CD14-positive monocyte (primary cell): ENCODE data around the gene IZUMO4. TPM values are rescaled to one million over a fixed set of nuclear protein-coding genes. Genes with fewer than 3 reads are reported as not detected.

Experiments
- DNase-seq, 3 donors: peaks; one replicate each; pipeline ENCODE4 v3.0.0-alpha.2; 2011 to 2022
- H2AFZ ChIP-seq: 2 replicates; pipeline ENCODE4 v1.6.0; 2012; ENCODE audit warnings: mild to moderate bottlenecking, low read depth, low read length, inconsistent platforms; ENCODE audit not compliant: insufficient read depth, poor library complexity, severe bottlenecking
- H3K27ac ChIP-seq, 2 donors: 1 replicate in 1 of 2; 2 replicates in 1 of 2; pipeline ENCODE4 v1.5.1; 2012 to 2013; ENCODE audit warnings: low read length in 2 of 2, control low read depth in 1 of 2, inconsistent platforms in 1 of 2, low read depth in 1 of 2, mild to moderate bottlenecking in 1 of 2
- H3K27me3 ChIP-seq, 2 donors: one replicate each; pipeline versions ENCODE4 v1.6.0 to v1.6.1; 2011 to 2013; ENCODE audit warnings: low read length in 2 of 2; ENCODE audit not compliant: control insufficient read depth in 2 of 2, insufficient read depth in 2 of 2
- H3K36me3 ChIP-seq, 2 donors: replicated peaks in 1 of 2; 1 replicate in 1 of 2; 2 replicates in 1 of 2; pipeline versions ENCODE4 v1.5.1 to v1.6.1; 2012 to 2013; ENCODE audit warnings: low read length in 2 of 2, control low read depth in 1 of 2, inconsistent platforms in 1 of 2, mild to moderate bottlenecking in 1 of 2; ENCODE audit not compliant: insufficient read depth in 2 of 2, control insufficient read depth in 1 of 2
- H3K4me1 ChIP-seq, 2 donors: 1 replicate in 1 of 2; 2 replicates in 1 of 2; pipeline versions ENCODE4 v1.5.1 to v1.6.1; 2012 to 2013; ENCODE audit warnings: low read length in 2 of 2, control low read depth in 1 of 2, inconsistent platforms in 1 of 2, mild to moderate bottlenecking in 1 of 2, moderate library complexity in 1 of 2; ENCODE audit not compliant: insufficient read depth in 2 of 2, control insufficient read depth in 1 of 2
- H3K4me2 ChIP-seq: replicated peaks from 2 replicates; pipeline ENCODE3; 2012; ENCODE audit warnings: low read length, moderate library complexity, mild to moderate bottlenecking; ENCODE audit not compliant: poor library complexity, severe bottlenecking; ENCODE audit errors: extremely low read depth
- H3K4me3 ChIP-seq, 3 experiments: fragments of 200-600 bp in 1 of 3; sonication (generic) in 1 of 3; replicated peaks in 1 of 3; 1 replicate in 2 of 3; 2 replicates in 1 of 3; pipeline ENCODE4 v1.5.1; 2011 to 2013; ENCODE audit warnings: low read length in 3 of 3, mild to moderate bottlenecking in 3 of 3, control low read depth in 2 of 3, low read depth in 2 of 3, inconsistent platforms in 1 of 3, moderate library complexity in 1 of 3
- H3K79me2 ChIP-seq: 2 replicates; pipeline ENCODE4 v1.6.0; 2012; ENCODE audit warnings: mild to moderate bottlenecking, control low read depth, inconsistent platforms, low read length, moderate library complexity; ENCODE audit not compliant: insufficient read depth
- H3K9ac ChIP-seq: 2 replicates; pipeline ENCODE4 v1.6.0; 2017; ENCODE audit warnings: low read length, mild to moderate bottlenecking; ENCODE audit not compliant: insufficient read depth, poor library complexity, severe bottlenecking
- H3K9me3 ChIP-seq, 2 donors: replicated peaks in 1 of 2; 1 replicate in 1 of 2; 2 replicates in 1 of 2; pipeline versions ENCODE4 v1.5.1 to v1.6.1; 2012 to 2013; ENCODE audit warnings: low read length in 2 of 2, control low read depth in 1 of 2; ENCODE audit not compliant: control insufficient read depth in 1 of 2, insufficient read depth in 1 of 2
- H4K20me1 ChIP-seq: 2 replicates; pipeline ENCODE4 v1.6.0; 2012; ENCODE audit warnings: mild to moderate bottlenecking, low read length, control low read depth, moderate library complexity; ENCODE audit not compliant: insufficient read depth
- H3K27ac Mint-ChIP-seq, 7 donors: one replicate each; pipeline ENCODE4 v1.8.0; 2020; ENCODE audit warnings: mild to moderate bottlenecking in 7 of 7, mixed read lengths in 7 of 7, moderate library complexity in 6 of 7, inconsistent platforms in 2 of 7
- H3K27me3 Mint-ChIP-seq, 3 donors: one replicate each; pipeline ENCODE4 v1.8.0; 2021 to 2022; ENCODE audit warnings: low read depth in 3 of 3, mild to moderate bottlenecking in 3 of 3, mixed read lengths in 3 of 3, moderate library complexity in 3 of 3, inconsistent platforms in 1 of 3
- H3K36me3 Mint-ChIP-seq, 2 donors: one replicate each; pipeline ENCODE4 v1.8.0; 2020; ENCODE audit warnings: mixed read lengths in 2 of 2, inconsistent platforms in 1 of 2, mild to moderate bottlenecking in 1 of 2
- H3K4me1 Mint-ChIP-seq: one replicate; pipeline ENCODE4 v1.8.0; 2020; ENCODE audit warnings: mild to moderate bottlenecking, mixed read lengths
- H3K4me3 Mint-ChIP-seq, 2 donors: one replicate each; pipeline ENCODE4 v1.8.0; 2020; ENCODE audit warnings: mild to moderate bottlenecking in 2 of 2, mixed read lengths in 2 of 2, moderate library complexity in 1 of 2
- H3K9me3 Mint-ChIP-seq, 7 donors: one replicate each; pipeline ENCODE4 v1.8.0; 2020 to 2022; ENCODE audit warnings: mixed read lengths in 7 of 7, mild to moderate bottlenecking in 6 of 7, moderate library complexity in 6 of 7, inconsistent platforms in 2 of 7
- CTCF ChIP-seq: fragments of 200-600 bp; IDR thresholded peaks from one replicate; pipeline ENCODE4 v1.8.0; 2022; ENCODE audit warnings: antibody characterized with exemption, mild to moderate bottlenecking
- WGBS: methylation state at CpG from one replicate; pipeline ENCODE4 v1.1.5; 2013; ENCODE audit warnings: missing lambda C conversion rate; ENCODE audit not compliant: insufficient coverage; 5-methylcytosine and 5-hydroxymethylcytosine counted together
- intact Hi-C, 2 donors: fragments of 100-400 bp; cut with micrococcal nuclease; formaldehyde crosslinking; loops; one replicate each; pipeline versions ENCODE4 v1.15.0 to v1.15.1; 2023
- polyA plus RNA-seq, 3 donors: library from polyadenylated mRNA; depleted of rRNA in 1 of 3; unstranded in 2 of 3; stranded (reverse) in 1 of 3; fragments of 300-500 nt in 2 of 3; fragments of >200 nt in 1 of 3; fragmentation: Illumina TruSeq in 2 of 3; gene quantifications; 1 replicate in 2 of 3; 2 replicates in 1 of 3; pipeline ENCODE4 v1.2.3, GENCODE V29; 2012 to 2021

Gene IZUMO4
- polyA plus RNA-seq, 3 donors = 0.41 to 17.5 (median 0.80) TPM

DNA sequence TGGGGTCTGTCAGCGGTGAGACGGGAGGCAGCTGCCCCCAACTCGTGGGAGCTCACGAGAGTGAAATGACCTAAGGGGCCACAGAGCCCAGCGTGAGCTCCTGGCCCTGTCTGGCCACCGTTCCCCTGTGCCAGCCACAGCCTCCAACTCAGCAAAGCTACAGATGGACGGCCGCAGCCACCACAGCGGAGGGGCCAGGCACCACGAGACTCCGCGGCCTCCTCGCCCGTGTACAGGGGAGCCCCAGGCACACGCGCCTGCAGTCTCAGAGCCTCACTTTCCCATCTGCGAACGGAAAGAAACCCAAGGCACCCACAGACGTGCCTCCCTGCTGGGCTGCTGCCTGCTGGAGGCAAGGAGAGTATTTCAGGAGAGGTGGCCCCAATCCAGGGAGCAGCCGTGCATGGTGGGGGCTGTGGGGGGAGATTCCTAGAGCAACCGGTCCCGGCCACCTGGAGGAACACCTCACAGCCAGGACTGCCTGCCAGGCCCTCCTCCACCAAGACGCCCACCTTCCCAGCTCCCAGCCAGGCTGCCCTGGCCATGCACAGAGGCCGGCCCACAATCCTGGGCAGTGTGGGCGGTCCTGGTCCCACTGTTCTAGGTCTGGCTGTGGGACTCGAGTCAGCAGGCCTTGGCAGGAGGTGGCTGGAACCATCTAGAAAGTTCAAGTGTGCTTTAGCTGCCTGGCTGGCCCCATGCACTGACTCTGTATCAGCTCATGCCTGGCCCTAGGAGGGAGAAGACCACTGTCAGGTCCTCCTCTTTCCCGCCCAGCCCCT lies 47.6 kb upstream of the IZUMO4 start:
- Mint-ChIP-seq H3K4me3 (peak overlapping the region; percentile 84 to 92), H3K27ac (peak overlapping the region; percentile 88 to 95 (median 94)), H3K27me3 (peaks cover 0 to 2% (median 0%) of the 10 kb centered on the region in 3 donors), H3K4me1 (peaks cover 33% of the 10 kb centered on the region), H3K9me3 (no peaks in the 10 kb centered on the region), H3K36me3 (peaks cover 11 to 26% of the 10 kb centered on the region in 2 donors)
- peaks cover 32 to 44% of the 10 kb centered on the region in 2 donors for H3K4me1 ChIP-seq
- no peak for TF ChIP-seq CTCF
- 88% methylated on average over 19 of the region's 27 CpGs for WGBS
- no peak for DNase-seq
- peak overlapping the region; percentile 90 to 100 (median 97) for H3K4me3 ChIP-seq
- peak overlapping the region; percentile 82 to 95 for H3K27ac ChIP-seq
- H3K9ac ChIP-seq = peak overlapping the region; percentile 83
- H3K4me2 ChIP-seq = peak overlapping the region; percentile 88
- peaks cover 66% of the 10 kb centered on the region for H4K20me1 ChIP-seq
- no peak overlapping the region for H2AFZ ChIP-seq
- H3K36me3 ChIP-seq = peaks cover 42 to 46% of the 10 kb centered on the region in 2 donors
- peaks cover 68% of the 10 kb centered on the region for H3K79me2 ChIP-seq
- no peaks in the 10 kb centered on the region for H3K27me3 ChIP-seq
- intact Hi-C loops = loop anchor here in 1 of 2 donors (10.0 kb wide), 1 partner anchor 154 kb away; no protein-coding TSS in a partner anchor
- H3K9me3 ChIP-seq = no peaks in the 10 kb centered on the region

- Histone ChIP-seq H3K4me3 (peak overlapping the region; percentile 90 to 100 (median 97)), H2AFZ (no peak overlapping the region), H3K9me3 (no peaks in the 10 kb centered on the region), H3K27me3 (no peaks in the 10 kb centered on the region), H3K9ac (peak overlapping the region; percentile 83), H4K20me1 (peaks cover 60% of the 10 kb centered on the region), H3K36me3 (peaks cover 35 to 40% of the 10 kb centered on the region in 2 donors), H3K27ac (peak overlapping the region; percentile 82 to 95), H3K79me2 (peaks cover 61% of the 10 kb centered on the region), H3K4me1 (peaks cover 32 to 43% of the 10 kb centered on the region in 2 donors), H3K4me2 (peak overlapping the region; percentile 88)
- intact Hi-C loops = loop anchor here in 1 of 2 donors (2.0 to 10.0 kb wide), 3 partner anchors 19 to 155 kb away; no protein-coding TSS in a partner anchor
- no peak for TF ChIP-seq CTCF
- peak; percentile 88 to 93 (median 90) for DNase-seq
- peaks cover 9 to 23% of the 10 kb centered on the region in 2 donors for H3K36me3 Mint-ChIP-seq
- H3K4me1 Mint-ChIP-seq = peaks cover 31% of the 10 kb centered on the region
- peak overlapping the region; percentile 88 to 95 (median 94) for H3K27ac Mint-ChIP-seq
- WGBS = under 1% methylated on average over 9 of the region's 16 CpGs
- peaks cover 0 to 2% (median 0%) of the 10 kb centered on the region in 3 donors for H3K27me3 Mint-ChIP-seq
- no peaks in the 10 kb centered on the region for H3K9me3 Mint-ChIP-seq
- peak overlapping the region; percentile 84 to 92 for H3K4me3 Mint-ChIP-seq
Observed at GRCh38 chr19:2049741-2050348, 46.9 kb upstream of the IZUMO4 start.
